Lower leg skin (tissue), 4 donors: ENCODE results near the gene PCDH9. TPM values are rescaled to one million over a fixed set of nuclear protein-coding genes. Genes with fewer than 3 reads are reported as not detected.

Experiments
- DNase-seq, 2 donors: peaks; one replicate each; pipeline ENCODE4 v3.0.0-alpha.2; 2019; ENCODE audit warnings: low spot score in 2 of 2
- H3K4me3 ChIP-seq: fragments of 200-600 bp; sonication (generic); 2 replicates; pipeline ENCODE4 v1.5.1; 2017; ENCODE audit warnings: mild to moderate bottlenecking, low read depth; ENCODE audit not compliant: poor library complexity, severe bottlenecking
- POLR2A ChIP-seq, 2 donors: fragments of 450-650 bp; IDR thresholded peaks; one replicate each; pipeline ENCODE4 v1.6.1; 2016 to 2017; ENCODE audit warnings: antibody characterized with exemption in 2 of 2, mild to moderate bottlenecking in 1 of 2, moderate library complexity in 1 of 2
- WGBS, 2 donors: methylation state at CpG; one replicate each; pipeline ENCODE4 v1.1.5; 2018; 5-methylcytosine and 5-hydroxymethylcytosine counted together
- intact Hi-C: fragments of 100-400 bp; cut with DNase I; formaldehyde crosslinking; loops from one replicate; pipeline ENCODE4 v1.15.0; 2023; ENCODE audit warnings: low total_unique reads
- total RNA-seq, 4 donors: library from RNA; depleted of rRNA; stranded (reverse); fragments of >200 nt; gene quantifications; one replicate each; pipeline ENCODE4 v1.1.0, GENCODE V29; 2016
- TF ChIP-seq, protein P1 (sequence below), 3 donors: fragments of 450-650 bp; IDR thresholded peaks; one replicate each; pipeline ENCODE4 v1.5.1; 2016; ENCODE audit warnings: antibody characterized with exemption in 3 of 3, mild to moderate bottlenecking in 3 of 3, moderate library complexity in 2 of 3

PCDH9 gene
- total RNA-seq, 4 donors from 2014 or later = 0.21 to 0.84 (median 0.36) TPM

DNA sequence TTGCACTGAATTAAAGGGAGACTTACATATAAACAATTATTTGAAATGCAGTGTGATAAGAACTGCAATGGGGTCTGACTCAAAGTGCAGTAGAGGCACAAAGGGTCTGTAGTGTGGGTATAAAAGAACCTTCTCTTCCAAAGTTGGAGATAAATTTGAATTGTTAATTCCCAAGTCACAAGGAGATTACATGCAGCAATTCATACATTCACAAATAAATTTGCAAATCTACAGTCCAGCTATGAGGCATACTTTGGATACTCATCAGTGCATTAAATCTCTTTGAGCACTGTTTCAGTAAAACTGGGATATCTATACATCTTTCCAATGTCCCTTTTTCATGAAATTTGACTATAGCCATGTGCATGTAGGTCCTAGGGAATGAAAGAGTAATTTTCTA is 799.4 kb downstream of the PCDH9 start:
- DNase-seq = no peak
- TF ChIP-seq, protein P1, sequence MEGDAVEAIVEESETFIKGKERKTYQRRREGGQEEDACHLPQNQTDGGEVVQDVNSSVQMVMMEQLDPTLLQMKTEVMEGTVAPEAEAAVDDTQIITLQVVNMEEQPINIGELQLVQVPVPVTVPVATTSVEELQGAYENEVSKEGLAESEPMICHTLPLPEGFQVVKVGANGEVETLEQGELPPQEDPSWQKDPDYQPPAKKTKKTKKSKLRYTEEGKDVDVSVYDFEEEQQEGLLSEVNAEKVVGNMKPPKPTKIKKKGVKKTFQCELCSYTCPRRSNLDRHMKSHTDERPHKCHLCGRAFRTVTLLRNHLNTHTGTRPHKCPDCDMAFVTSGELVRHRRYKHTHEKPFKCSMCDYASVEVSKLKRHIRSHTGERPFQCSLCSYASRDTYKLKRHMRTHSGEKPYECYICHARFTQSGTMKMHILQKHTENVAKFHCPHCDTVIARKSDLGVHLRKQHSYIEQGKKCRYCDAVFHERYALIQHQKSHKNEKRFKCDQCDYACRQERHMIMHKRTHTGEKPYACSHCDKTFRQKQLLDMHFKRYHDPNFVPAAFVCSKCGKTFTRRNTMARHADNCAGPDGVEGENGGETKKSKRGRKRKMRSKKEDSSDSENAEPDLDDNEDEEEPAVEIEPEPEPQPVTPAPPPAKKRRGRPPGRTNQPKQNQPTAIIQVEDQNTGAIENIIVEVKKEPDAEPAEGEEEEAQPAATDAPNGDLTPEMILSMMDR (IDR thresholded peaks at IDR 0.05) = no peak
- no peak for TF ChIP-seq POLR2A (IDR thresholded peaks at IDR 0.05)
- H3K4me3 ChIP-seq = no peak overlapping the region
- intact Hi-C loops = no loop called here

- intact Hi-C loops = no loop called here
- TF ChIP-seq POLR2A (IDR thresholded peaks at IDR 0.05) = no peak
- TF ChIP-seq, protein P1 (IDR thresholded peaks at IDR 0.05) = no peak
- no peak overlapping the region for H3K4me3 ChIP-seq
- DNase-seq = no peak
These were observed 799.9 kb downstream of the PCDH9 start for GRCh38 chr13:66430269-66430668.

- intact Hi-C loops = no loop called here
- no peak for TF ChIP-seq POLR2A (IDR thresholded peaks at IDR 0.05)
- TF ChIP-seq, protein P1 (IDR thresholded peaks at IDR 0.05) = no peak
- no peak for DNase-seq
- no peak overlapping the region for H3K4me3 ChIP-seq
These were observed 801.0 kb downstream of the PCDH9 start for GRCh38 chr13:66429156-66429555.

DNA sequence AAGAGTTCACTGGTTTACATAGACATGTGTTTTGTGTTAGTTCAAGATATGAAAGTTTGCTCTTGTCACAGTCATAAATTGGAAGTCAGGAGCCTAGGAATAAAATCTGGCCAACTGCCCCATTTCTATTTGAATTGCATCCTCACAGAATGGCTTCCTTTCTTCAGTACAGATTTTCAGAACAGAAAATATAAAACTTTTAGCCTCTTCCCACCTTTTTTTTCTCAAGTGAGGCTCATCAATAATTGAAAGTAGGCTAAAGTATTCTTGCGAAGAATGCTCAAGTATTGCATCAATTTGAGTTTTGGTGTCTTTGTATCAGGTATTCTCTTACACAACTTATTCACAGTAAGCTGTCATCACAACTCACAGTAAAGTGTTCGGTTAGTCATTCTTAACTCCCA is 802.7 kb downstream of the PCDH9 start:
- TF ChIP-seq, protein P1 (IDR thresholded peaks at IDR 0.05) = no peak
- TF ChIP-seq POLR2A (IDR thresholded peaks at IDR 0.05) = no peak
- 80 to 84% methylated on average over 2 of the region's 2 CpGs for WGBS, 2 donors
- no peak for DNase-seq
- intact Hi-C loops = no loop called here
- H3K4me3 ChIP-seq = no peak overlapping the region

DNA sequence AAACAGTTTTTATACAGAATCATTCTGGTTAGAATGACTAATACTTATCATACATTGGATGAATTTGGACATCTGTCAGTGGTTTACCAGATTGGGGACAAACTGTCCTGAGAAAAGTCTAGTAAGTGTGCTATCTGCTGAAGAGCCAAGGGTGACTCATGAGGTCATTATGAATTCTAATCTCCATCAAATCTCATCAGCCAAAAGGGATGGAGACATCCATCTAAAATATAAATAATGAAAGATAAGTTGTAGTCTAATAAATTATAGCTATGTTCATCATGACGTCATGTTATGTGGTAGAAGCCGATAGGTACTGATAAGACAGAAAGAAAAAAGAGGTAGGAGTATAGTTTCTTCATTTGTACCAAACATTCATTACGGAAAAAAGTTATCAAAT is 804.4 kb downstream of the PCDH9 start:
- no peak for DNase-seq
- TF ChIP-seq POLR2A (IDR thresholded peaks at IDR 0.05) = no peak
- TF ChIP-seq, protein P1 (IDR thresholded peaks at IDR 0.05) = no peak
- WGBS, 2 donors = 55 to 58% methylated on average over 3 of the region's 3 CpGs
- no peak overlapping the region for H3K4me3 ChIP-seq
- intact Hi-C loops = no loop called here

DNA sequence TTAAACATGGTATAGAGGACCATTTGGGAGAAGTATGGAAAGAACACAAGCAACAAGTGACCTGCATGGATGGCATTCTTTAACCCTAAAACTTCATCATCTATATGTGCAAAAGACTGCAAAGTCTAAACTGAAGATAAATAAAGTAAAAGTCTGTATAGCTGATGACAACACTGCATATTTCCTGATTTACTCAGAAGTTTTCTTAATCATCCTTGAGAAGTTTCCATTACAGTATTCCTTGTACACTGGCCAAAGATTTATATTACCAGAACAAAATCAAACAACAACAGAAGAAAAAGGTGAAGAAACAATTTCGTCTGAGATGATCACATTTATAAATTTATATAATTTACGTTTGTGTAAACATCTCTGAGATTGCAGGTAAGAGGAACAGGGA is 805.7 kb downstream of the PCDH9 start:
- intact Hi-C loops = no loop called here
- H3K4me3 ChIP-seq = no peak overlapping the region
- 52 to 55% methylated on average over 2 of the region's 2 CpGs for WGBS, 2 donors
- DNase-seq = no peak
- no peak for TF ChIP-seq POLR2A (IDR thresholded peaks at IDR 0.05)
- TF ChIP-seq, protein P1 (IDR thresholded peaks at IDR 0.05) = no peak
